Hepatocyte (in vitro differentiated cells): ENCODE results near the gene SELENOT.

ENCODE experiments used
- CTCF ChIP-seq: fragments of 200-600 bp; sonication (generic); IDR thresholded peaks from 2 replicates; pipeline ENCODE4 v1.5.1; 2016; ENCODE audit warnings: antibody characterized with exemption, mild to moderate bottlenecking; ENCODE audit not compliant: poor library complexity
- EZH2 ChIP-seq: fragments of 200-600 bp; sonication (generic); IDR thresholded peaks from 2 replicates; pipeline ENCODE4 v1.6.1; 2016; ENCODE audit warnings: antibody characterized with exemption, mild to moderate bottlenecking, borderline replicate concordance
- EZH2phosphoT487 ChIP-seq: fragments of 200-600 bp; sonication (generic); IDR thresholded peaks from one replicate; pipeline ENCODE4 v1.6.1; 2018; ENCODE audit warnings: antibody characterized with exemption, mild to moderate bottlenecking, low read depth, moderate library complexity; ENCODE audit not compliant: unreplicated experiment, severe bottlenecking

DNA sequence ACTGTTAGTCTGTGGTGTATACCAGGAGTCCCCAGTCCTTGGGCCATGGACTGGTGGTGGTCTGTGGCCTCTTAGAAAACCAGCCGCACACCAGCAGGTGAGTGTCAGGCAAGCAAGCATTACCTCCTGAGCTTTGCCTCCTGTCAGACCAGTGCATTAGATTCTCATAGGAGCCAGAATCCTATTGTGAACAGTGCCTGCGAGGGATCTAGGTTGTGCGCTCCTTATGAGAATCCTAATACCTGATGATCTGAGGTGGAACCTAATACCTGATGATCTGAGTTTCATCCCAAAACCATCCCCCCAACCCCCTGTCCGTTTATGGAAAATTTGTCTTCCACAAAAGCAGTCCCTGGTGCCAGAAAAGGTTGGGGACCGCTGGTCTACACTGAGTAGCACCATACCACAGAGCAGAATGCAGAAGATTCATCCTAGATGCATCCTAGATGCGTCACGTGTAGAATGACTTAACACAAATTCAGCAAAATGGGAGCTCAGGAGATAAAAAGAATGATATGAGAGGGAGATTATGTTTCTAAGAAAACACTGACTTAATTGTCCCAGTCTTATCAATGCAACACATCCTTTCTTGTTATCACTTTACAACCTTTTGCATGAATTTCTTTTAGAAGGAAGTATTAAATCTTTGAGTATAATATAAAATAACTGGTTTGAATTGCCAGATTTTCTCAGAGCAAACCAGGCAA, 28.5 kb downstream of the SELENOT start:
- TF ChIP-seq EZH2, result no peak
- TF ChIP-seq CTCF, result no peak
- TF ChIP-seq EZH2phosphoT487, result no peak
